Spleen (tissue), 7 donors: ENCODE results near the gene ADCY4.

ENCODE experiments used
- POLR2A ChIP-seq, 3 donors: fragments of 450-650 bp; IDR thresholded peaks; one replicate each; pipeline ENCODE4 v1.5.1; 2017; ENCODE audit warnings: antibody characterized with exemption in 3 of 3, mild to moderate bottlenecking in 1 of 3
- POLR2AphosphoS5 ChIP-seq, 3 donors: sonication (generic); formaldehyde crosslinking; IDR thresholded peaks; one replicate each; pipeline ENCODE4 v1.5.1; 2017; ENCODE audit warnings: antibody characterized with exemption in 3 of 3
- TF ChIP-seq, protein P1 (sequence below), 11 experiments: fragments of 200-600 bp in 7 of 11; fragments of 450-650 bp in 4 of 11; sonication (generic) in 4 of 11; IDR thresholded peaks in 8 of 11; conservative IDR thresholded peaks in 3 of 11; 1 replicate in 7 of 11; 2 replicates in 4 of 11; pipeline versions ENCODE4 v1.4.0 to v1.8.0; 2016 to 2021; ENCODE audit warnings: antibody characterized with exemption in 11 of 11, inconsistent platforms in 4 of 11, mild to moderate bottlenecking in 1 of 11
- donor health status: DM: no; HTN: no; CAD: no; lungs with moderate emphysema.
- donor health status: DM: no; HTN: no; CAD: no.
- donor health status: DM: no; HTN: no; CAD: no.

DNA sequence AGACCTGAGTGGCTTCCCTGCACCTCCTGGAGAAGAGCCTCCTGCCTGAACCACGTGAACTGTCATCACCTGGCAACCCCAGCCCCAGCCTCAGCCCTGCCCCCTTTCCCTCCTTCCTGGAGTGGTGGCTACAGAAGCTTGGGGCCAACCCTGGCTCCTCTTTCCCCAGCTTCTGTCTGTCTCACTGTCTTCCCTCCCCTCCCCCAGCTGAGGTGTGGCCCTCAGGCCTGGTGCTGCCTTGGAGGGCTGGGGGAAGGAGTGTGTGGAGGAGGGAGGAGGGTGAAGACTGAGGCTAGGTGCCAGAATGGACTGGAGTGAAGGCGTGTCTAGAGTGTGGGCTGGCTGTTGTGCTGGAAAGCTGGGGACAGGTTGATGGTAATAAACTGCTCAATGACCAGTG, 42.8 kb upstream of the ADCY4 start:
- TF ChIP-seq, protein P1, sequence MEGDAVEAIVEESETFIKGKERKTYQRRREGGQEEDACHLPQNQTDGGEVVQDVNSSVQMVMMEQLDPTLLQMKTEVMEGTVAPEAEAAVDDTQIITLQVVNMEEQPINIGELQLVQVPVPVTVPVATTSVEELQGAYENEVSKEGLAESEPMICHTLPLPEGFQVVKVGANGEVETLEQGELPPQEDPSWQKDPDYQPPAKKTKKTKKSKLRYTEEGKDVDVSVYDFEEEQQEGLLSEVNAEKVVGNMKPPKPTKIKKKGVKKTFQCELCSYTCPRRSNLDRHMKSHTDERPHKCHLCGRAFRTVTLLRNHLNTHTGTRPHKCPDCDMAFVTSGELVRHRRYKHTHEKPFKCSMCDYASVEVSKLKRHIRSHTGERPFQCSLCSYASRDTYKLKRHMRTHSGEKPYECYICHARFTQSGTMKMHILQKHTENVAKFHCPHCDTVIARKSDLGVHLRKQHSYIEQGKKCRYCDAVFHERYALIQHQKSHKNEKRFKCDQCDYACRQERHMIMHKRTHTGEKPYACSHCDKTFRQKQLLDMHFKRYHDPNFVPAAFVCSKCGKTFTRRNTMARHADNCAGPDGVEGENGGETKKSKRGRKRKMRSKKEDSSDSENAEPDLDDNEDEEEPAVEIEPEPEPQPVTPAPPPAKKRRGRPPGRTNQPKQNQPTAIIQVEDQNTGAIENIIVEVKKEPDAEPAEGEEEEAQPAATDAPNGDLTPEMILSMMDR (IDR thresholded peaks at IDR 0.05 in 8 of 11, conservative IDR thresholded peaks at IDR 0.05 in 3 of 11), result no peak
- no peak for TF ChIP-seq POLR2AphosphoS5 (IDR thresholded peaks at IDR 0.05)
- no peak for TF ChIP-seq POLR2A (IDR thresholded peaks at IDR 0.05)
